GM19463 (cell line): ENCODE data around the gene UNC13B.

ENCODE experiments used
- ATAC-seq: cut with Tn5 transposase; IDR thresholded peaks from one replicate; pipeline ENCODE4 v1.9.1; 2021; ENCODE audit warnings: mild to moderate bottlenecking, moderate library complexity; ENCODE audit not compliant: unreplicated experiment

The UNC13B gene

GRCh38 chr9:35272989-35273388, 111.2 kb downstream of the UNC13B start:
- peak; percentile 52 for ATAC-seq

- ATAC-seq = no peak
Measured at GRCh38 chr9:35273591-35273990, 111.8 kb downstream of the UNC13B start.

GRCh38 chr9:35274993-35275392, 113.2 kb downstream of the UNC13B start:
- no peak for ATAC-seq

GRCh38 chr9:35277171-35277520, 115.3 kb downstream of the UNC13B start:
- ATAC-seq = no peak

- no peak for ATAC-seq
Measured at GRCh38 chr9:35277628-35278359, 116.0 kb downstream of the UNC13B start.

- no peak for ATAC-seq
Measured at GRCh38 chr9:35279946-35280345, 118.1 kb downstream of the UNC13B start.

- ATAC-seq = no peak
Measured at GRCh38 chr9:35280399-35280798, 118.6 kb downstream of the UNC13B start.

- no peak for ATAC-seq
Measured at GRCh38 chr9:35285731-35286130, 123.9 kb downstream of the UNC13B start.

GRCh38 chr9:35286381-35286780, 124.6 kb downstream of the UNC13B start:
- ATAC-seq = no peak

GRCh38 chr9:35287987-35288632, 126.3 kb downstream of the UNC13B start:
- no peak for ATAC-seq

- no peak for ATAC-seq
Measured at GRCh38 chr9:35288778-35289177, 127.0 kb downstream of the UNC13B start.

- no peak for ATAC-seq
Measured at GRCh38 chr9:35293376-35293964, 131.7 kb downstream of the UNC13B start.

- ATAC-seq = no peak
Measured at GRCh38 chr9:35294066-35294465, 132.3 kb downstream of the UNC13B start.

- no peak for ATAC-seq
Measured at GRCh38 chr9:35294556-35294955, 132.7 kb downstream of the UNC13B start.

GRCh38 chr9:35295369-35296036, 133.7 kb downstream of the UNC13B start:
- ATAC-seq = no peak

- no peak for ATAC-seq
Measured at GRCh38 chr9:35303567-35303966, 141.8 kb downstream of the UNC13B start.

GRCh38 chr9:35306283-35306682, 144.5 kb downstream of the UNC13B start:
- no peak for ATAC-seq

GRCh38 chr9:35308316-35308715, 146.5 kb downstream of the UNC13B start:
- no peak for ATAC-seq

GRCh38 chr9:35311891-35312639, 150.3 kb downstream of the UNC13B start:
- no peak for ATAC-seq

GRCh38 chr9:35313460-35313859, 151.7 kb downstream of the UNC13B start:
- no peak for ATAC-seq

GRCh38 chr9:35313916-35314315, 152.1 kb downstream of the UNC13B start:
- no peak for ATAC-seq
